ENCODE measurements around the gene NEURL3.
"Not testable (repeated sequence)": the region's sequence is repeated elsewhere in the genome, so short reads cannot be mapped to it uniquely, and the experiment has no call there.

Gene NEURL3

DNA sequence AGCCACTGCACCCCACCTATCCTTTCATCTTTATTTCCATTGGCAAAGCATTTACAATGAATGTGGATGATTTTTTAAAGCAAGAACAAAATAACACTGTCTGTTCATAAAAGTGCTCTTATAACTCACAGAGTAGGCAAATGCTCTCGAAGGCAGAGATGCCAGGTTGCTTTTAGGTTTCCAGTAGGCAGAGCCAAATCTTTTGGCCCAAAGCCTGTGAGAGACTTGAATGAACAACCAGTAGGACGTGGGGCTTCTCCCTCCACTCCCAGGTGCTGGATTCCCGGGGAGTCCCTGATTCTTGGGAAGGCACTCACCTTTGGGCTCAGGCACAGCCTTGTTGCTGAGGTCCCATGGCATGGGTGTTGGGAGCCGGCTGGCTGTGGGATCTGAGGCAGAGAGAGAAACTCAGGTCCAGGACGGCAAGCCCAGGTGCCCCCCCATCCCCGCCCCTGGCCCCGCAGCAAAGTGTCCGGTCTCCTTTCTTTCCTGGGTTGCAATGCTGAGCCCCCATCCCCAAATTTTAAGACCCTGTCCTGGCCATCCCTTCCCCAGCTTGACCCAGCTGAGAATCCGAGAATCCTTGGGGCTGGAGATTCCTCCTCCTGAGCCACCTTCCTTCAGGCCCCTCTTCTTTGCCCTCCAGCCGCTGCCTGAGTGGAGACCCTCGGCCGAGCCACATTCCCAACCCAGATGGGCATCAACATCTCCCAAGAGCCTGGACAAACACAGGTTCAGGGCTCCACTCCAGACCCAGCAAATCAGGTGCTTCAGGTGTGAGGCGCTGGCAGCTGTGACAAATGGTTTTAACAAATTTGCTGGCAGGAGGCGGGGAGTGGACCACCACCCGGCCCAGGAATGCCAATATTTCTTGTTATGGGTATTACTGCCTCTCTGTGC, 5.8 kb downstream of the NEURL3 start:
- H3K4me3 ChIP-seq (ENCODE audit: low read depth, low read length): no peak overlapping the region
- TF ChIP-seq CTCF (IDR thresholded peaks at IDR 0.05; ENCODE audit: insufficient read depth, low read depth, low read length, missing control alignments): no peak
- DNase-seq (ENCODE audit: low read depth): no peak

DNA sequence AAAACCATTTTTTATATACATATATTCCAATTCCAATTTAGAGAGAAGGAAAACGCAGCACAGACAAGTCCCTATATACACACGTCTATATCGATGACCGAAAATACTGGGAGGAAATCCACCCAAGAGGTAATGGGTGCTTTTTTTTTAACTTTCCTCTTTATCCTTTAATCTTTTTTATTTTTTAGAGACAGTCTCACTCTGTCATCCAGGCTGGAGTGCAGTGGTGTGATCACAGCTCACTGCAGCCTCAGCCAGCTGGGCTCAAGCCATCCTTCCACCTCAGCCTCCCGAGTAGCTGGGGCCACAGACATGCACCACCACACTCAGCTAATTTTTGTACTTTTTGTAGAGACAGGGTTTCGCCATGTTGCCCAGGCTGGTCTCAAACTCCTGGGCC, 6.5 kb downstream of the NEURL3 start:
- not testable (repeated sequence) for DNase-seq (ENCODE audit: low read depth); H3K4me3 ChIP-seq (ENCODE audit: low read depth, low read length)

- TF ChIP-seq CTCF (IDR thresholded peaks at IDR 0.05; ENCODE audit: insufficient read depth, low read depth, low read length, missing control alignments): no peak
These were observed 7.1 kb downstream of the NEURL3 start for GRCh38 chr2:96498021-96498431.

DNA sequence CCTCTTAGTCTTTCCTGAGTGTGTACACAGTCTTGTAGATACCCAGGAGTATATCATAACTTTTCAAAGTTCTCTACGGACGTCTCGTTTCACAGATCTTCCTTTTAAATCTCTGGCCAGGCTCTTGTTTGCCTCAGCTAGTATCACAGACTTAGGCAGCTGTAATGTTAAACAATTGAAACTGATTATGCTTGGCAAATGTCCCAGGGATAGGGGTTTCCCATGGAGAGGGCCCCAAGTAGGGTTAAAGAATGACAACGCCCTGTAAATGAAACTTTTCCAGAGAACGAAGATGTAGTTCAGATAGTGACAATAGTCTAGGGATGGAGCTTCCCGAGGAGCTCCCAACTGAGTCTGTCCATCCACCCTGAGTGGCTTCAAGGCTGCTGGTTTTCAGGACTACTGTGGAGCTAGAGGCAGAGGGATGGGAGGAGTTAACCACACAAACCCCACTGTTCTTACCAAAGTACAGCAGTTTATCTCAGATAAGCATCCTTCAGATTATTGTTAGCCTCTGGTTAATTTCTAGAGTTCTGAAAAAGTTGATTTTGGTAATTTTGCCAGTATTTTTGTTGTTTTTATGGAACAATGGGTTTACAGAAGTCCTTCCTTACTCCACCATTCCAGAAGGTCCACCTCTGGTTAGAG, 9.1 kb downstream of the NEURL3 start:
- TF ChIP-seq CTCF (IDR thresholded peaks at IDR 0.05; ENCODE audit: insufficient read depth, low read depth, low read length, missing control alignments): no peak
- DNase-seq (ENCODE audit: low read depth): no peak
- no peak overlapping the region for H3K4me3 ChIP-seq (ENCODE audit: low read depth, low read length)

More at GRCh38 chr2:96498021-96498431, 7.1 kb downstream of the NEURL3 start:
- H3K4me3 ChIP-seq (ENCODE audit: low read depth, low read length): no peak overlapping the region
- DNase-seq (ENCODE audit: low read depth): no peak

GRCh38 chr2:96494188-96494587, 11.0 kb downstream of the NEURL3 start:
- TF ChIP-seq CTCF (IDR thresholded peaks at IDR 0.05; ENCODE audit: insufficient read depth, low read depth, low read length, missing control alignments): no peak
- DNase-seq (ENCODE audit: low read depth): no peak
- no peak overlapping the region for H3K4me3 ChIP-seq (ENCODE audit: low read depth, low read length)

GRCh38 chr2:96493072-96493471, 12.1 kb downstream of the NEURL3 start:
- DNase-seq (ENCODE audit: low read depth): peak; percentile 48
- no peak overlapping the region for H3K4me3 ChIP-seq (ENCODE audit: low read depth, low read length)
- no peak for TF ChIP-seq CTCF (IDR thresholded peaks at IDR 0.05; ENCODE audit: insufficient read depth, low read depth, low read length, missing control alignments)

DNA sequence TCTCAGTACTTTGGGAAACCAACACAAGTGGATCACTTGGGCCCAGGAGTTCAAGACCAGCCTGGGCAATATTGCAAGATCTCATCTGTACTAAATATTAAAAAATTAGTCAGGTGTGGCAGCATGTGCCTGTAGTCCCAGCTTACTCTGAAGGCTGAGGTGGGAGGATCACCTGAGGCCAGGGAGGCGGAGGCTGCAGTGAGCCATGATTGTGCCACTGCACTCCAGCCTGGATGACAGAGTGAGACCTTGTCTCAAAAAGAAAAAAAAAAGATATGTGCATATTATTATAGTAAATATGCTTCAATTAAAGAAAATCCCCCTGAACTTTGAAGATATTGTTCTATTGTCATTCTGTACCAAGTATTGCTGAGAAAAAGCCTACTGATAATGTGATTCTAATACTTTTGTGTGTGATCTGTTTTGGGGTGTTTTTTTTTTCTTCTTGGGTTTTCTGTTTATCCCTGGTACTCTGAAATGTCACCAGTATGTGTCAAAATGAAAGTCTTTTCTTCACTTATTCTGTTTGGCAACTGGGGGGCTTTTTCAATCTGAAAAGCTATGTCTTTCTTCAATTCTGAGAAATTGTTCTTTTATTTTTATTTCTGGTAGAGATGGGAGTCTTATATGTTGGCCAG, 13.2 kb downstream of the NEURL3 start:
- TF ChIP-seq CTCF (IDR thresholded peaks at IDR 0.05; ENCODE audit: insufficient read depth, low read depth, low read length, missing control alignments): no peak
- no peak for DNase-seq (ENCODE audit: low read depth)
- H3K4me3 ChIP-seq (ENCODE audit: low read depth, low read length): no peak overlapping the region
